Heart left ventricle (tissue), 13 donors: ENCODE results near the gene PDGFC.

Experiments
- CTCF ChIP-seq, 12 donors: fragments of 200-600 bp; sonication (generic) in 4 of 12; IDR thresholded peaks; one replicate each; pipeline versions ENCODE4 v1.5.0 to v1.8.0; 2018 to 2022; ENCODE audit warnings: antibody characterized with exemption in 12 of 12, mild to moderate bottlenecking in 5 of 12
- POLR2A ChIP-seq, 2 donors: fragments of 450-650 bp; IDR thresholded peaks; one replicate each; pipeline ENCODE4 v1.6.1; 2017; ENCODE audit warnings: antibody characterized with exemption in 2 of 2, mild to moderate bottlenecking in 2 of 2, moderate library complexity in 2 of 2
- donor health status: ischemic (EF 13 %, LVEDD 7.1; RV severe dilation, severe dysfunction).
- donor health status: DM: no; HTN: yes; CAD: no.
- donor health status: DM: no; HTN: no; CAD: no.
- donor health status: ischemic (EF 25% LVEDD 6.9; RV normal size, moderate dysfunction).
- donor health status: ischemic (EF 25% LVEDD 5.7; RV mildly dilated, moderate dysfunction).
- donor health status: ischemic (EF 35%, LVEDD 5.7; RV mildly dilated, moderate dysfunction).
- donor health status: nonischemic (EF 11% LVEDD 7.7; RV severe dilation, severe dysfunction).
- donor health status: DM: yes; HTN: yes; CAD: no.
- donor health status: PGD.
- donor health status: ischemic (EF 29% LVEDD 5.4; RV normal size, mild dysfunction).
- donor health status: nonischemic (EF 23%, LVEDD 6.1; RV moderate dilation, normal function).

GRCh38 chr4:156896527-156896926 is 75.1 kb downstream of the PDGFC start:
- TF ChIP-seq POLR2A (IDR thresholded peaks at IDR 0.05) (no peak), CTCF (IDR thresholded peaks at IDR 0.05) (no peak)
